AG10803 (cell line): ENCODE data around the gene TMEM185A.
A peak's percentile ranks its signal among the peaks of the same experiment; 100 is the strongest.
"Not testable (repeated sequence)": the region's sequence is repeated elsewhere in the genome, so short reads cannot be mapped to it uniquely, and the experiment has no call there.

Source experiments
- DNase-seq: peaks from one replicate; pipeline ENCODE4 v3.0.0; 2010; ENCODE audit warnings: low read depth
- H3K4me3 ChIP-seq: 2 replicates; pipeline ENCODE4 v1.5.1; 2011; ENCODE audit warnings: mild to moderate bottlenecking, low read length, control low read depth
- TF ChIP-seq, protein P1 (sequence below): conservative IDR thresholded peaks from 2 replicates; pipeline ENCODE4 v1.5.1; 2011; ENCODE audit warnings: mild to moderate bottlenecking, low read length, control low read depth, inconsistent platforms

The TMEM185A gene

DNA sequence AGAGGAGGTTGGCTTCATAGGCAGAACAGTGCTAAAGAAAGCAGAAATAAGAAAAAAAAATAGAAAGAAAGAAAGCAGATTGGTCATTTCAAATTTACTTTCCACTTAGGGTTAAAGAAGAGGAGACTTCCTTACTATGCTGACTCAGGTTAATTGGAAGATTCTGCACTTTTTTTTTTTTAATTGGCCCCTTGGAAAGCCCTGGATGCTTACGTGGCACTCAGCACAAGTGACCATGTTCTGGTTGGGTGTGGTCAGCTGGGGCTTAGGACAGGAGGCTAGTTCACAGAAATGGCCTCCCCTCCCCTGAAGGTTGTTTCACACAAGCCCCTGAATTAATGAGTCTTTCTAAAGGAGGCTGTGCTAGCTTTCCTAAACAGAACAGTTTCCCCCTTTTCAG is 58.8 kb downstream of the TMEM185A start:
- no peak overlapping the region for H3K4me3 ChIP-seq
- DNase-seq = peak; percentile 2
- TF ChIP-seq, protein P1, sequence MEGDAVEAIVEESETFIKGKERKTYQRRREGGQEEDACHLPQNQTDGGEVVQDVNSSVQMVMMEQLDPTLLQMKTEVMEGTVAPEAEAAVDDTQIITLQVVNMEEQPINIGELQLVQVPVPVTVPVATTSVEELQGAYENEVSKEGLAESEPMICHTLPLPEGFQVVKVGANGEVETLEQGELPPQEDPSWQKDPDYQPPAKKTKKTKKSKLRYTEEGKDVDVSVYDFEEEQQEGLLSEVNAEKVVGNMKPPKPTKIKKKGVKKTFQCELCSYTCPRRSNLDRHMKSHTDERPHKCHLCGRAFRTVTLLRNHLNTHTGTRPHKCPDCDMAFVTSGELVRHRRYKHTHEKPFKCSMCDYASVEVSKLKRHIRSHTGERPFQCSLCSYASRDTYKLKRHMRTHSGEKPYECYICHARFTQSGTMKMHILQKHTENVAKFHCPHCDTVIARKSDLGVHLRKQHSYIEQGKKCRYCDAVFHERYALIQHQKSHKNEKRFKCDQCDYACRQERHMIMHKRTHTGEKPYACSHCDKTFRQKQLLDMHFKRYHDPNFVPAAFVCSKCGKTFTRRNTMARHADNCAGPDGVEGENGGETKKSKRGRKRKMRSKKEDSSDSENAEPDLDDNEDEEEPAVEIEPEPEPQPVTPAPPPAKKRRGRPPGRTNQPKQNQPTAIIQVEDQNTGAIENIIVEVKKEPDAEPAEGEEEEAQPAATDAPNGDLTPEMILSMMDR = no peak

DNA sequence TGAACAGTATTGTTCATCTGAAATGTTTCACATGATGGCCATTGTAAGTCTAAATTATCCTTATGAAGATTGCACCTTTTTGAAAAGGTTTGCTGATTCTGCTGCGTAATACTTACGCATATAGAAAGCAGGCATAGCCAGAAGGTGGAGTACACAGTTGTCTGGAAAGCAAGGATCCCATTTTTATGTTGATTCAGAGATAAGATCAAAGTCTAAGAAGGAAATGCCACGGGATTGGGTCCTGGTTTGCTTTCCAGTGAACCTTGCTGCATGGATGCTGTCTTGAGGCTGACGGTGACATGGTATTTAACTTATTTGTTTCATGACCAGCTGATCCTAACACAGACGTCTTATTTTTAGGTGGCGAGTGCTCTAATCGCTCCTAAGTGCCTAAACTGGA is 59.8 kb downstream of the TMEM185A start:
- TF ChIP-seq, protein P1 = no peak
- DNase-seq = no peak
- no peak overlapping the region for H3K4me3 ChIP-seq

DNA sequence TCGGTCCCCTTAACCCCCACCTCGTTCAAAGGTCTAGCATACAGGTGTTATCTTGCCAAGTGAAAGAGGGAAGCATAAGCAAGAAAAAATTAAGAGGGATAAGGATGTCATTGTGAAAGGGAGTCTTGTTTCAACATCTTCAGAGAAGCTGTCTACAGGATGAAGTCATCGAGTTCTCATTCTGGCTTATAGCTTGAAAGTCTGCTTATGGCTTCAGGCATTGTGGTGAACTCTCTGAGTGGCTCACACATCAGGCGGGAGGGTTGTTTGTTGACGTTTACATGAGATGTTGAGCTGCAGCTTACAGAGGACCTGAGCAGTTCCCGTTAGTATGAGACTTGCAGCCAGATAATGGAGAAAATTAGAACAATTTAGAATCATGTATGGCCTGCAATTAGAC is 60.9 kb downstream of the TMEM185A start:
- peak; percentile 53 for DNase-seq
- TF ChIP-seq, protein P1 = no peak
- no peak overlapping the region for H3K4me3 ChIP-seq

DNA sequence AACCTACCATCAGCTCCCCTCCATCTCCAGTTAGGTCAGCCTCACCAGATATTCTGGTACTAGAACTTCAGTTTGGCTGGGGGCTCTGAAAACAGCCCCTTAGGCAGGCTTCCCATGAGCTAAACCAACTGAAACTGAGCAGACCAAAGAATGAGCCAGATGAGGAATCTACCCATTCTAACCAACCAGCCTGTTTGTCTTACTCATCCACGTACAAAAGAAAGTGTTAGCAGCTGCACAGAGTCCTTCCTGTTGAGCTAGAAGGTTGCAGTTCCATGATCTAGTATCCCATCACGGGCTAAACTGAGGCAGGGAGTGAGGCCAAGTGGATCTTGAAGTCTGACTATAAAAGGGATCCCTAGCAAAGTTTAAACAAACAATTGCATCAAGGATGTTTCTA is 61.8 kb downstream of the TMEM185A start:
- H3K4me3 ChIP-seq = no peak overlapping the region
- DNase-seq = no peak
- TF ChIP-seq, protein P1 = no peak

DNA sequence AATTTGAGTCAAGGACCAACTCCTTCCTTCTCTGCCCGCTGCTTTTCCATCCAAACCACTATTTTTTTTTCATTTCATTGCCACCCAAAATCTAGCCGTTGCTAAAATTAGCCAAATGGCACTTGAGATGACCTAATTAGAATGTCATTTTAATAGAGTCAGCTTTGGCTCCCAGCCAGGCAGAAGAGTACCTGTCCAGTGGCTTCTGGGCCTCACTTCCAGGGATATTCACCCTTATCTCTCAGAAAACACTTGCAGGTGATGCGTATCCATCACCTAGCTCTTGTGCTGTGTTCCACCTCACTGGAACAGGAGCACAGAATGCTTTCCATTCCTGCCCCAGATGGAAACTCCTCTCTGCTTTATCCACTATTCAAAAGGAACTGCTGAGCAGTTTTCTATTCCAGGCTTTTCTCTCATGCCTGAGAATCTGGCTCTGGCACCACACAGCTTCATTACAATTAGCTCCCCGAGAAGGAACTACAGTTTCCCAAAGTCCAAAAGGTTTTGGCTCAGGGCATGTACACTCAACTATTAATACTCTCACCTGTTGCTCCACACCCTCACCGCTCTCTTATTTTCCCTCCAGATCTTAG is 62.8 kb downstream of the TMEM185A start:
- TF ChIP-seq, protein P1 = no peak
- H3K4me3 ChIP-seq = no peak overlapping the region
- DNase-seq = no peak

DNA sequence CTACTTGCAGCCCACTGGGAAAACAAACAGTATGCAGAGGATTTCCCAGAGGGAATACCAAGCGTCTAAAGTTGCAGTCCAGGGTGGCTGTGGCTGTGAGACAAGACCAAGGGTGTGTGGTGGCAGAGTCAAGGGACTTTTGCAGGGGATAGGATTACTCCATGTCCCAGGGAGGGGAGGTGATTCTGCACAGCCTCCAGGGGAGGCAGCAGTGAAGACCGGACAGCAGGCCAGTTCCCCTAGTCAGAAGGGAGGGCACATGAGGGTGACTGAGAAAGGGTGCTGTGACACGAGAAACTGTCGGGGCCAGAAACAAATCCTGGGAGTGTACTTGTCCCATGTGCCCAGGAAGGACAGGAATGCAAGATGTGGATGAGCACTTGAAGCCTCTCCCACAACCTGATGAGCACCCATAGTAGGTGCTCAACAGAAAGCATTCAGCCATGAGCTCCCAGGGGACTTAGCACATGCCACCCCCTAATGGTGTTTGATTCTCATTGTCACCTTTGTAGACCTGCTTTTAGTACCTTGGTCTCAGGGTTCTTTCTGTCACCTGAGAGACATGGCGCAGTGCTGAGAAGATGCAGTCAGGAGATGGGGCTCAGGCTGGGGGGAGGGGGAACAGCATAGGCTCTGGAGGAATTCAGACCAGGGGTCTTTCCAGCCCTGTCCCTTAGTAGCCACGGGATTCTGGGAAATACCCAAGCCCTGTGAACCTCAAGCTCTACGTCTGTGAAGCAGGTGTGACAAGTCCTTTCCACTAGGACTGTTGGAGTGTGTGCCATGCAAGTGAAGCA is 63.8 kb downstream of the TMEM185A start:
- DNase-seq = no peak
- TF ChIP-seq, protein P1 = no peak
- H3K4me3 ChIP-seq = no peak overlapping the region

DNA sequence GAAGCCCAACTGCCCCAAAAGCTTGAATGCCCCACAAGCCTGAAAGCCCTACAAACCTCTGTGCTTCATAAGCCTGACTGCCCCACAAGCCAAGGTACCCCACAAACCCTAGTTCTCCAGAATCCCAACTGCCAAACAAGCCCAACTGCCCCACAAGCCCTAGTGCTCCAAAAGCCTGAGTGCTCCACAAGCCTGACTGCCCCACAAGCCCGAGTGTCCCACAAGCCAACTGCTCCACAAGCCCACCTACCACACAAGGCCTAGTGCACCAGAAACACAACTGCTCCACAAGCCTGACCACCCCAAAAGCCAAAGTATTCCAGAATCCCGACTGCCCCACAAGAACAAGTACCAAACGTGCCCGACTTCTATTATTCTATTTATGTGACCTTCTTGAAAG is 68.2 kb downstream of the TMEM185A start:
- TF ChIP-seq, protein P1 = no peak
- H3K4me3 ChIP-seq = no peak overlapping the region
- no peak for DNase-seq

DNA sequence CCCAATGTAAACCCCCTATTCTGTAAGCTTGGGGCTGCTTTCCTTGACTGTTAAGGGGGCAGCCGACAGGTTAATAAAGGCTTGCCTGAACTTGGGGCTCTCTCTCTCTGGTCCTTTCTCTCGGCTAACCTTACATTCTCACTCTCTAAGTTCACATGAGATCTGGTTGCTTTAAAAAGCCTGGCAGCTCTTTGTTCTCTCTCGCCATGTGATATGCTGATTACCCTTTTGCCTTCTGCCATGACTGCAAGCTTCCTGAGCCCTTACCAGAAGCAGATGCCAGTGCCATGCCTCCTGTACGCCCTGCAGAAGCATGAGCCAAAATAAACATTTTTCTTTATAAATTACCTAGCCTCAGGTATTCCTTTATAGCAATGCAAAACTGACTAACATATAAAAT is 76.3 kb downstream of the TMEM185A start:
- not testable (repeated sequence) for DNase-seq, H3K4me3 ChIP-seq

DNA sequence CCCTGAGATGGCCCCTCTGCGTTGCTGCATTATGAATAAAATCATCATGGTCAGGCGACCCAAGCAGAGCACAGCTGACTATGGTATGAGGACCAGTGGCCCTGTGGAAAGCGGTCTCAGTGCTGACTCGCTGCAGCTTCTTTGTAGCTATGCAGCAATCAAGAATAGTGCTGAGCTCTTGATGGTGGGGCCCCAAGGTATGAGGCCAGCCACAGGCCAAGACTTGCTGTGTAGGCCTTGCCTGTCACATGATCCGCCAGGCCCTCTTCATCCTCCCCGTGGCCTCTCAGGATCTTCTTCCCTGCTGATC is 79.7 kb downstream of the TMEM185A start:
- H3K4me3 ChIP-seq, DNase-seq: not testable (repeated sequence)

DNA sequence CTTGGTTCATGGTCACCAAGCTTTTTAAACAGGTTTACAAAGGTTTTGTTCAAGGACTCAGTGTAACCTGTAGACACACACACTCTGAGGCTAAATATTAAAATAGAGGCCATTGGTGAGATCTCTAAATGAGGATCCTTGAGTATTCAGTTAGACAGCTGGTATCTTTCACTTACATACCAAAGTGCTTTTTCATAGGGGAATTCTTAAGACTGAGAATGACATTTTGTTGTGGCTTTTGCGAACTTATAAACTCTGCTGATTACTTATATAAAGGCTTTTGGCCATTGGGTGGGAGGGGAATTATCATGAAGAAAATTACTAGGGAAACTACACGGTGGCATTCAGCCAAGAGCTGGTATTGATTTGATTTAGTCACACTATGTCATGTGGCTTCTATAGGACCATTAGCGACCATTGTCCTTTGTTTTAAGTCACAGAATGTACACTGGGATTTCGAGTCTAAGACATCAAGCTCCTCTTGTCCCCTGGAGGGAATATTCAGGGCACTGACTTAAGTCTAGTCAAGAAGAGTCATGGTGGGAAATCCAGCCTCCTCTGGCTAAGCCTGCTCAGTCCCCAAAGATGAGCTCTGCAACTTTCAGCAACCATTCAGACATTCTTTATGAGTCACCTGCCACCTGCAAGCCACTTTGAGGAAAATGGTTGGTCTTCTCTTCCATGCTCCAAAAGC is 80.2 kb downstream of the TMEM185A start:
- not testable (repeated sequence) for DNase-seq, H3K4me3 ChIP-seq

DNA sequence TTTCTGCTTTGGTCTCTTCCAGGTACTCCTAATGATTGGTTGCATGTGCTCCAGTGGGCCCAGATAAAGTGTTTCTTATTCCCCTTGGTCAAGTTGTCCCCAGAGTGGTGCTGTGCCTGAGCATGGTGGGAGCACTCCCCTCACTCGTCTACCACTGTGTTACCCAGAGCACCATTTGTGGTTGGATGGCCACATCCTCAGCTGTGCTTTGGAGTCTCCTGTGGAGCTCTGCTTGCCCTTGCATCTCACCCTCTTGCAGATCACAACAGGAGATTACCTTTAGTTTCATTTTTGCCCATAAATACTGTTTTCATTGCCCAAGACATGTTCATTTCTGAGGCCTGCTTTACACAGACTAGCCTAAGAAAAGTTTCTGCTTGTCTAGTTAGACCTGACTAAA is 81.1 kb downstream of the TMEM185A start:
- not testable (repeated sequence) for DNase-seq

More for the DNA sequence above, 81.1 kb downstream of the TMEM185A start:
- not testable (repeated sequence) for H3K4me3 ChIP-seq
